B cell (primary cell): ENCODE measurements around the gene FBXO48. TPM values are rescaled to one million over a fixed set of nuclear protein-coding genes. Genes with fewer than 3 reads are reported as not detected.

Experiments used
- ATAC-seq: fragments of 200-7000 bp; cut with Tn5 transposase; one replicate; pipeline ENCODE4 v1.10.0; 2021; ENCODE audit warnings: low read depth, mild to moderate bottlenecking, moderate number of reproducible peaks, moderate library complexity
- CTCF ChIA-PET: fragments of 350-600 bp; sonication (Branson Sonifier 250); formaldehyde crosslinking; loops from one replicate; lab custom pipeline; 2021; ENCODE audit warnings: antibody characterized with exemption, inconsistent platforms; lab: Charles Lee
- POLR2A ChIA-PET: fragments of 350-600 bp; sonication (Branson Sonifier 250); formaldehyde crosslinking; loops from one replicate; lab custom pipeline; 2021; ENCODE audit warnings: antibody characterized with exemption; lab: Charles Lee
- DNase-seq: peaks from one replicate; pipeline ENCODE4 v3.0.0; 2013
- H2AFZ ChIP-seq: 2 replicates; pipeline ENCODE4 v1.6.1; 2012; ENCODE audit warnings: mild to moderate bottlenecking, low read depth, low read length; ENCODE audit not compliant: insufficient read depth, poor library complexity, severe bottlenecking
- H3K27ac ChIP-seq, 2 donors: 1 replicate in 1 of 2; 2 replicates in 1 of 2; pipeline ENCODE4 v1.5.1; 2012 to 2013; ENCODE audit warnings: low read length in 2 of 2, mild to moderate bottlenecking in 2 of 2, moderate library complexity in 1 of 2
- H3K27me3 ChIP-seq, 4 experiments: fragments of 200-600 bp in 1 of 4; sonication (generic) in 1 of 4; replicated peaks in 1 of 4; 1 replicate in 2 of 4; 2 replicates in 2 of 4; pipeline versions ENCODE4 v1.6.1 to v1.7.0; 2013 to 2016; ENCODE audit warnings: low read length in 3 of 4, mild to moderate bottlenecking in 2 of 4, mixed read lengths in 1 of 4, moderate library complexity in 1 of 4; ENCODE audit not compliant: insufficient read depth in 4 of 4, control insufficient read depth in 3 of 4; ENCODE audit errors: control extremely low read depth in 1 of 4
- H3K36me3 ChIP-seq, 2 experiments: replicated peaks in 1 of 2; 1 replicate in 1 of 2; 2 replicates in 1 of 2; pipeline versions ENCODE4 v1.6.1 to v1.7.1; 2013; ENCODE audit warnings: low read length in 1 of 2; ENCODE audit not compliant: insufficient read depth in 2 of 2, control insufficient read depth in 1 of 2; ENCODE audit errors: control extremely low read depth in 1 of 2, extremely low read depth in 1 of 2
- H3K4me1 ChIP-seq, 2 donors: fragments of 200-600 bp in 1 of 2; sonication (generic) in 1 of 2; 1 replicate in 1 of 2; 2 replicates in 1 of 2; pipeline versions ENCODE4 v1.5.1 to v1.6.1; 2013 to 2017; ENCODE audit warnings: low read length in 2 of 2; ENCODE audit not compliant: control insufficient read depth in 2 of 2, insufficient read depth in 2 of 2
- H3K4me2 ChIP-seq: replicated peaks from 2 replicates; pipeline ENCODE3; 2012; ENCODE audit warnings: mild to moderate bottlenecking, low read depth, low read length; ENCODE audit not compliant: poor library complexity, severe bottlenecking
- H3K4me3 ChIP-seq, 5 experiments: fragments of 200-600 bp in 1 of 5; sonication (generic) in 1 of 5; 1 replicate in 3 of 5; 2 replicates in 2 of 5; pipeline versions ENCODE4 v1.5.1 to v1.7.0; 2011 to 2016; ENCODE audit warnings: low read length in 4 of 5, mild to moderate bottlenecking in 4 of 5, low read depth in 2 of 5, control low read depth in 1 of 5, moderate library complexity in 1 of 5; ENCODE audit not compliant: insufficient read depth in 1 of 5; ENCODE audit errors: control extremely low read depth in 1 of 5, extremely low read depth in 1 of 5
- H3K79me2 ChIP-seq: fragments of 200-600 bp; sonication (generic); one replicate; pipeline ENCODE4 v1.6.0; 2016; ENCODE audit warnings: low read length; ENCODE audit not compliant: control insufficient read depth, insufficient read depth
- H3K9ac ChIP-seq: fragments of 200-600 bp; sonication (generic); 2 replicates; pipeline ENCODE4 v1.6.1; 2017; ENCODE audit warnings: mild to moderate bottlenecking, low read length, moderate library complexity
- H3K9me3 ChIP-seq, 3 donors: one replicate each; pipeline versions ENCODE4 v1.6.1 to v1.7.1; 2013; ENCODE audit warnings: low read length in 2 of 3; ENCODE audit not compliant: control insufficient read depth in 2 of 3, insufficient read depth in 1 of 3; ENCODE audit errors: control extremely low read depth in 1 of 3
- H4K20me1 ChIP-seq: 2 replicates; pipeline ENCODE4 v1.6.0; 2012; ENCODE audit warnings: mild to moderate bottlenecking, low read length; ENCODE audit not compliant: insufficient read depth, control insufficient read depth, poor library complexity, severe bottlenecking
- H3K27ac Mint-ChIP-seq: one replicate; pipeline ENCODE4 v1.8.0; 2021; ENCODE audit warnings: mixed read lengths
- H3K27me3 Mint-ChIP-seq: one replicate; pipeline ENCODE4 v1.8.0; 2021; ENCODE audit warnings: mixed read lengths
- H3K4me1 Mint-ChIP-seq: one replicate; pipeline ENCODE4 v1.8.0; 2021; ENCODE audit warnings: mixed read lengths
- H3K4me3 Mint-ChIP-seq: one replicate; pipeline ENCODE4 v1.8.0; 2021; ENCODE audit warnings: mixed read lengths
- H3K9me3 Mint-ChIP-seq: one replicate; pipeline ENCODE4 v1.8.0; 2022; ENCODE audit warnings: mixed read lengths; ENCODE audit not compliant: insufficient read depth
- CTCF ChIP-seq: fragments of 200-600 bp; IDR thresholded peaks from one replicate; pipeline ENCODE4 v1.8.0; 2022; ENCODE audit warnings: antibody characterized with exemption, mild to moderate bottlenecking
- EZH2 ChIP-seq: IDR thresholded peaks from 2 replicates; pipeline ENCODE4 v1.6.1; 2012; ENCODE audit warnings: borderline replicate concordance, low read depth, mild to moderate bottlenecking, moderate library complexity, low read length; ENCODE audit not compliant: insufficient read depth, poor library complexity, severe bottlenecking
- WGBS: methylation state at CpG from one replicate; pipeline ENCODE4 v1.1.5; 2013; ENCODE audit warnings: missing lambda C conversion rate; ENCODE audit not compliant: insufficient coverage; 5-methylcytosine and 5-hydroxymethylcytosine counted together
- intact Hi-C: fragments of 100-400 bp; cut with micrococcal nuclease; formaldehyde crosslinking; loops from one replicate; pipeline ENCODE4 v1.10.0; 2022
- polyA plus RNA-seq: library from polyadenylated mRNA; depleted of rRNA; stranded (reverse); fragments of >200 nt; gene quantifications from 2 replicates; pipeline ENCODE4 v1.2.3, GENCODE V29; 2012
- total RNA-seq, 2 donors: library from RNA; stranded (reverse); fragments of 120-200 nt in 1 of 2; gene quantifications; 1 replicate in 1 of 2; 2 replicates in 1 of 2; pipeline versions ENCODE4 v1.2.3 to v1.2.4, GENCODE V29; 2013 to 2022

Gene FBXO48
- total and polyA plus RNA-seq, 2 donors (not counting 1 experiment from before 2014, with no cell fraction given) = 1.5 to 3.2 TPM

DNA sequence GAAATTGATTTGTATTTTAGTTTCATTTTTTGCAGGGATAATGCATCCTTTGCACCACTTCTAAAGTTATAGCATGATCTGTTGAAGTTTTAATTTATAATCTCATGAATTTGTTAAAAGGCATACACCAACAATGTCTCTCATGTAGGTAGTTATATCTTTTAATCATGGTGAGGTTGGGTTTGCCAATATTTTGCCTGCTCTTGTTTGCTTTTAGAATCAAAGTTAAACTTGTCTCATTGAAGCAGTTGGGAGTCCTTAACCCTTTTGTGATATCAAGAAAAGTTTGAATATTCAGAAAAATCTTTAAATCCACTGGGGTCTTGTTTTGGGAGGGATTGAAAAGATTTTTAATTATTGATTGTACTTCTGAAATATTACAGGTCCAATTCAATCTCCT is 32.0 kb upstream of the FBXO48 start:
- H3K9ac ChIP-seq = no peak overlapping the region
- H3K27me3 Mint-ChIP-seq = no peaks in the 10 kb centered on the region
- peaks cover 0 to 2% of the 10 kb centered on the region in 2 experiments for H3K36me3 ChIP-seq
- DNase-seq (no peak), ATAC-seq (no peak)
- no peak overlapping the region for H3K27ac ChIP-seq
- H2AFZ ChIP-seq = no peak overlapping the region
- H3K9me3 Mint-ChIP-seq = no peaks in the 10 kb centered on the region
- H3K27ac Mint-ChIP-seq = no peak overlapping the region
- no peak for TF ChIP-seq EZH2
- no peak for TF ChIP-seq CTCF
- H3K9me3 ChIP-seq = peaks cover 2 to 12% (median 2%) of the 10 kb centered on the region in 3 donors
- H3K4me3 Mint-ChIP-seq = no peak overlapping the region
- no peak overlapping the region for H3K4me3 ChIP-seq
- no peak overlapping the region for H3K4me2 ChIP-seq
- ChIA-PET POLR2A (no interaction called here), CTCF (interaction anchor here (1.0 to 1.5 kb wide), 3 partner anchors 8 to 96 kb away, joined by 3 to 6 read pairs (median 3); no protein-coding TSS in a partner anchor)
- no peaks in the 10 kb centered on the region for H3K4me1 ChIP-seq
- H3K4me1 Mint-ChIP-seq = no peaks in the 10 kb centered on the region
- intact Hi-C loops = no loop called here
- no peaks in the 10 kb centered on the region for H4K20me1 ChIP-seq
- H3K27me3 ChIP-seq = no peaks in the 10 kb centered on the region
- no peaks in the 10 kb centered on the region for H3K79me2 ChIP-seq

- no peaks in the 10 kb centered on the region for H3K79me2 ChIP-seq
- TF ChIP-seq EZH2 (no peak), CTCF (no peak)
- CTCF ChIA-PET = interaction anchor here (9.5 kb wide), 1 partner anchor 433 kb away, joined by 142 read pairs; no protein-coding TSS in a partner anchor
- POLR2A ChIA-PET = no interaction called here
- H3K4me2 ChIP-seq = no peak overlapping the region
- H3K27ac ChIP-seq = no peak overlapping the region
- intact Hi-C loops = no loop called here
- H3K4me3 ChIP-seq = no peak overlapping the region
- ATAC-seq (no peak), DNase-seq (no peak)
- Mint-ChIP-seq H3K27ac (no peak overlapping the region), H3K4me3 (no peak overlapping the region), H3K27me3 (no peaks in the 10 kb centered on the region), H3K4me1 (peaks cover 4% of the 10 kb centered on the region), H3K9me3 (no peaks in the 10 kb centered on the region)
- no peaks in the 10 kb centered on the region for H4K20me1 ChIP-seq
- H3K4me1 ChIP-seq = peaks cover 0 to 2% of the 10 kb centered on the region in 2 donors
- no peak overlapping the region for H2AFZ ChIP-seq
- WGBS = no CpG with 5 or more reads among the region's 1 CpG
- peaks cover under 1 to 12% (median 2%) of the 10 kb centered on the region in 3 donors for H3K9me3 ChIP-seq
- H3K9ac ChIP-seq = no peak overlapping the region
- H3K27me3 ChIP-seq = no peaks in the 10 kb centered on the region
- H3K36me3 ChIP-seq = peaks cover 0 to 1% of the 10 kb centered on the region in 2 experiments
These were observed 24.5 kb upstream of the FBXO48 start for GRCh38 chr2:68491582-68491981.
